Germinal center (tissue), 1 donor: ENCODE measurements around the gene FOXP1.
A peak's percentile ranks its signal among the peaks of the same experiment; 100 is the strongest.

Source experiments
- DNase-seq: peaks from one replicate; pipeline ENCODE4 v3.0.0; 2012; ENCODE audit warnings: mixed read lengths, low spot score

Gene FOXP1

DNA sequence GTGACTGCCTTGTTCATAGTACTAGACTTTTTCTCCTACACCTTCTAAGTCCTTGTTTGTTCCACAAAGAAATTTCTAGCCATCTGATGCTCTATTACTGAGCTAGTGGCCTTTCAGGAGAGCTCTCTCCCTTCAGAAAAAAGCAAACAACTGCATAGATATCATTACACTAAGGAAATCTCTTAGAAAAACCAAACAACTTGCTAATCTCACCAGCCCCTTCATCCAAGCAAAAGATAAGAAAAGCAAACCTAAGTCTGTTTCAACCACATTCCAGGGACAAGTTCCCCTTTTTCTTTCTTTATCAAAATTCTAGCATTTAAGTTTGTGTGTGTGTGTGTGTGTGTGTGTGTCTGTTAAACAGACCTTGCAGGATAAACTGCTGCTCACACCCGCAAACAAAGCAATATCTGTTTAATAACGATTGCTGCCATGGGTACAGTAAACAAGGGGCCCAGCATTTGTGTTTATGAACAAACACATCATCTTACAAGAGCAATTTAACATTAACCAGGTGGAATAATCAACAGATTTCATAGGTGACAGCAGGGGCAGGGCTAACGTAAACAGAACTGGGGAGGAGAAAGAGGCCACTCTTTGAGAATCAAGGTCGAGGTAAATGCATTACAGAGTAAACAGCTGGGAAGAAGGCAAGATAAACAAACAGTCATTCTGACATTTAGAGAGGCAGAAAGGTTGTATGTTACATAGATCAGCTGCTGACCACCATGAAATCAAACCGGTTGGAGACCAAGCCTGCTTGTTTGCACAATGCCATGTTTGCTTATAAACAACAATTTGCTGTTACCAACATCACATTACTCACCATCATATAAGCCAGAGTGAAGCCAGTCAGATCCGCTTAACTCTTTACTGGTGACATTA is 375.1 kb downstream of the FOXP1 start:
- no peak for DNase-seq

GRCh38 chr3:71207632-71208031 is 375.9 kb downstream of the FOXP1 start:
- DNase-seq, result no peak

DNA sequence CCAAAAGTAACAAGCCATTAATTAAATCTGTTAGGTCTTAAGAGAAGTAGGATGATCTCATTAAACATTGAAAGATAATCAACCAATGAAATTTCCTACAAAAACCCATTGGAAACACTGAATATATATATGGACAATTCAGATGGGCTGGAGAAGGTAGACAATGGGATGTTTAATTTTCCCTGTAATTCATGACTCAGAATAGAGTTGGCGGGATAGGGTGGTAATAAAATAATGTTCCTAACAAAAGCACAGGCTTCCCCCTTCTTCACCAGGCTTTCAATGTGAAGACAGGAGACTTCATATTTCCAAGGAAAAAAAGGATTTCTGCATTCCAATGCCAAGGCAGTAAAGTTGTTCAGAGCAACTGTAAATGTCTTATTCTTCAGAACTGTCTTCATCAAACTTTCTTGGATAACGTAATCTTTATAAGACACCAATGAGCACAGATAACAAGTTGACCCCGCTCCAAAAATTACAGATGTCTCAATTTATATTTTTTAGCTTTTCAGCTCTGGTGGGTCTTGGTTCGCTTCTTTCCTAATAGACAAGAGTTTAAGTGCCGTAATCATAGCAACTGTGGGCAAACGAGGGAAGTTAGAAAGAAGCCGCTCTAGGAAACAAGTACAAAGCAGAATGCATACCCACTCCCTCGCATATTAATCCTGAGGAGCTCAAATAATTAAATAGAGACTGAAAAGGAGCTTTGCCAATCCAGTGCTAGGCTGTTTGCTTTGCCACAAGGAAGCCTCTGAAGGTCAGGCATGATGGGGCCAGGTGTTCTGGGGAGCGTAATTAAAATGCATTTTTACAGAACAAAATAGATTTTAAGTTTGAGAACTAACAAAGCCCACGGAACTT is 377.0 kb downstream of the FOXP1 start:
- no peak for DNase-seq

- no peak for DNase-seq
These were observed 379.6 kb downstream of the FOXP1 start for GRCh38 chr3:71203727-71204488.

GRCh38 chr3:71202848-71203533 is 380.5 kb downstream of the FOXP1 start:
- DNase-seq, result no peak

DNA sequence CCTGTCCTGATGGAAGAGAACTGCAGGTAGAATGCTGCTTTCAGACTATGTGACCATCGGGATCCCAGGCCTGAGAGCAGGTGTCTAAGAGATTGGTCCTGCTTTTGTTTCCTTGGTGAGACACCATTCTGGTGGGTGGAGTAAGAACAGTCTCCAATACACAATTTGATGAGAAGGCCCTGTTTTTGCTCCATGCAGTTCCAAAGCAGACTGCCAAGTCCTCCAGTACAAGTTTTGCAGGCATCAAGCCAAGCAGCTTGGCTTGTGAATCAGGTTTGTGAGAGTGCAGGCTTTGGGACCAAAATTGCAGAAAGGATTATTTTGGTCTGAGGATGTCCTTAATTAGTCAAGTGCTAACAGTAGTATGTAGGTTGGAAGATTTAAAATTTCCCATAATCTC is 381.6 kb downstream of the FOXP1 start:
- no peak for DNase-seq

GRCh38 chr3:71197841-71198565 is 385.5 kb downstream of the FOXP1 start:
- no peak for DNase-seq

DNA sequence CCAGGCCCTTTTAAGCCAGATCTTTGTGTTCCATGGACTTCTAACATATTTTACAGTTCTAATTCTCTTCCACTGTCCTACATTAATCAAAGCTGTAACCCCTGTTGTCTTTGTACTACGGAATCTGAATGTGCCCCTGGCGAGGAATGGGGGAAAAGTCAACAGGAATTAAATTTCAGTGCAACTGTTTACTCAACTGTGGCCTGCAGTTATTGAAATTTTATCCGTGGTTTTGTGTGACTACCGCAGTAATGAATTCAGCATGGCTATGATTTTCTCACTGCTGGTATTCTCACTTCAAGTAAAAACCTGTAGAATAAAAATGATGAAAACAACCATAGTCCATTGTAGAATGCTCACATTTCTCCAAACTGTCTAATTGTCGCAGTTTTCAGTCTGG is 388.0 kb downstream of the FOXP1 start:
- DNase-seq, result no peak

- DNase-seq, result no peak
These were observed 388.7 kb downstream of the FOXP1 start for GRCh38 chr3:71194785-71195184.

DNA sequence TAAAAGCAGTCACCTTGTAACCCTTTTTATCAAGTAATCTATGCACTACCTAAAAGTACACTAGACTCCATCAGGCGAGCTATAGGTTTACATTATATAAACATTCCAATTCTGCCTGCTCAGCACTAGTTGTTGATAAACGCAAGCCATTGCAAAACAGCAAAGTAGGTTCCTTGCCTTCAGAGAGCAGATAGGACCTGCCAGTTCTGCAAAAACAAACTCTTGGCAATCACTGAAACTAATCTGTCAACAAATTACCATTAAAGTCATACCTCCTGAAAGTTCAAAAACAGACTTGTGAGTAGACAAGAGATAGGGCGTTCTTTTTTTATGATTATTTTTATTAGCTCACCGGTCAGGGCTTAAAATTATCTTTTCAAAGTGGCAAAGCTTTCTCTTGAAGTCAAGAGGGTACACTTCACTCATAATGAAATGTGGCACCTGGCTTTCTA is 392.5 kb downstream of the FOXP1 start:
- no peak for DNase-seq

GRCh38 chr3:71189480-71189879 is 394.0 kb downstream of the FOXP1 start:
- DNase-seq, result no peak

- DNase-seq, result no peak
These were observed 395.8 kb downstream of the FOXP1 start for GRCh38 chr3:71187715-71188114.

- DNase-seq, result no peak
These were observed 396.7 kb downstream of the FOXP1 start for GRCh38 chr3:71186801-71187200.

DNA sequence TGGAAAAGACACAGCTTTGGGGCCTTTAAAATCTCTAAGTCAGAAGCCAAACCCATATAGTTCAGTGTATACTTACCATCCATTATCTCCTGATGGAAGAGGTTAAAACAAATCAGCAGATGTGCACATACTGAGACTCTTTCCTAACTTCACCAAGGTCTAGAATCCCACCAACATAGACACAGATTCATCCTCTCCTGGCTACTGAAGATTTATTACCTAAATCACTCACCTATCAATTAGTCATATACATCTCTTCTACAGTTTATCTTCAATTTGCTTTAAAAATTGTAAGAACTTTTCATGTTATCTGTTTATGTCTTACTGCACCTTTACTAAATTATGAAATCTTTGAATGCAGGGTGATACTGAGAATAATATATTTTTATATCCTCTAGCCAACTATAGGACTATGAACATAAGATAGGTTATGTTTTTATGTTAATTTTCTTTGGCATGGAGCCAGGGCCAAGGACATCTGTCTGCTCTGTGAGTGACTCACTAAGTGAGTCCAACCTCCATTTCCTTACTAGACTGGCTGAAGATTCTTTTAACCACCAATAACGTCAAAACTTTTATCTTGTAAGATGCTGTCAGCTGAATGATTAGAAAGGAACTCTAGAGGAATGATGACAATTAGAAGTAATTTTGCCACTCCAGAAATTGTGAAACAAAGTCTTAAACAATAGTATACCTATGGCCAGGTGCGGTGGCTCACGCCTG is 397.6 kb downstream of the FOXP1 start:
- no peak for DNase-seq

GRCh38 chr3:71184252-71184651 is 399.3 kb downstream of the FOXP1 start:
- no peak for DNase-seq

GRCh38 chr3:71183549-71183948 is 400.0 kb downstream of the FOXP1 start:
- DNase-seq, result peak; percentile 7

DNA sequence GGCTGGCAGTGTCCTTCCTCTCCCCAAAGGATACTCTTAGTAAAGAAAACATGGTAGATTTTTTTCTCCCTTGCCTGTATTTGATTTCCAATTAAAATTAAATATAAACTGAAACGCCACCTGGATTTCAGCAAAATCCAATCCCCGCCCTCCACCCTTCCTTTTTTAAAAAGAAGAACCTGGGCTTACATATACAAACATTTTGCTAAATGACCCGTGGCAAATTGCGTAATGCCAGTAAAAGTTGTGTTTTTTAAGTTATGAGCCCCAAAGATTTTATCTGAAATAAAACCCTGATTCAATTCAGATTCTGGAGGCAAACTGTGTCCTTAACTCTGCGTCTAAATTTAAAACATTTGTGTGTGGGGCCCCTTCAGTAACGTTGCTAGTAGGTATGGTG is 403.0 kb downstream of the FOXP1 start:
- DNase-seq, result no peak

GRCh38 chr3:71177375-71177774 is 406.2 kb downstream of the FOXP1 start:
- no peak for DNase-seq

DNA sequence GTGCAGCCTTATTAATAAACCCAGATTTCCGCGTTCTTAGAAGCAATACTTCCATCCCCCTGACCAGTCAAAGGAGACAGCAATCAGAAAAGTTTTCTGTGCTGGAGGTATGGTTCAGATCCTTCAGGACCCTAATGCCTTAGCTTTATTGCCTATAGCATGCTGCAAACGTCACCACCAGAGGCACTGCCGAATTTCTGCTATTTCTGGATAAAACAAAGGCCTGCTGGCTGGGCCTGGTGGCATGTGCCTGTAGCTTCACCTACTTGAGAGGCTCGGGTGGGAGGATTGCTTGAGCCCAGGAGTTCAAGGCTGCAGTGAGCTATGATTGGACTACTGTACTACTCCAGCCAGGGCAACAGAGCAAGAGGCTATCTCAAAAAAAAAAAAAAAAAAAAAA is 407.2 kb downstream of the FOXP1 start:
- DNase-seq, result no peak

DNA sequence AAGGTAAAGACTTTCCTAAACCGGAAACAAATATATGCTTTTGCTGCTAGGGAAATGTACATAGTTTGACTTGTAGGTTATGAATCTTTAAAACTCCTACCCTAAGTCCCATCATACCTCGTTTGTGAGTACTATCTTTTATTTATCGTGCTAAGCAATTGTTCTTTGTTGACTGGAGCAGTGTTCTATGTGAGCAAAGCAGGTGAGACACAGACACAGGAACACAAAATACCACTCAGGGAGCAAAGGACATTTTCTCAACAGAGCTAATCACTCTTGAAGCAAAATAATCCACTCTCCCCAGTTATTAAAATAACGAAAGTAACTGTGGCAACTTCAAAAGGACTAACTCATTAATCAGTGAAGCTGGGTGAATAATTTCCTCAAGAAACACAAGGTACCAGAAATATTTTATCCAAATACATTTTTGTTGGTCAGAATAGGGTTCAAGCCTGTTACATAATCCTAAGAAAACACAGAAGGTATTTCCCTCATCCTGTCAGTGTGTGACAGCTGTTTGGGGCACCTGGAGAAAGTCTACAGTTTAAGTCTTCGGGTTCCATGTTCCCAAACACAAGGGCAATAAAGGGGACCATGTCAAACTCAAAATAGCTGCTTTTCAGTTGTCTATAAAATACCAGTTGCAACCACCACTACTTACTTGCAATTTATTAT is 407.7 kb downstream of the FOXP1 start:
- DNase-seq, result no peak
